ENCODE data around the gene LHFPL2.

Gene LHFPL2

GRCh38 chr5:78613756-78614155 is 34.8 kb downstream of the LHFPL2 start:
- no peak for DNase-seq

DNA sequence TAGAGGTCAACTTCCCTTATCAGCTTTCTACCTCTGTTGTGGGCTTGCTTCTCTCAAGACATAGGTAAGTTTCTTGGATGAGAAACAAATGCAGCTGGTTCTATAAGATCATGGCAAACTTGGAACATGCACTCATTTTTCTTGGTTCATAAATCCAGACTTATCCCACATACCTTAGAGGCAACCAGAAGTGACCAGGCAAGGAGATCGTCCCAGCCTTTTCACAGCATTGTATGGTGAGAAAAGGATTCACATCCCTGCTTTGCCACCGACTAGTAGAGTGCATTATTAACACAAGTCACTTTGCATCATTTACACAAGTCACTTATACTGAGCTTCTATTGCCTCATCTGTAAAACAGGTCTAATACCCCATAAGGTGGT is 35.4 kb downstream of the LHFPL2 start:
- no peak for DNase-seq

GRCh38 chr5:78612227-78613150 is 36.1 kb downstream of the LHFPL2 start:
- DNase-seq = no peak

GRCh38 chr5:78611126-78611605 is 37.4 kb downstream of the LHFPL2 start:
- DNase-seq = no peak

DNA sequence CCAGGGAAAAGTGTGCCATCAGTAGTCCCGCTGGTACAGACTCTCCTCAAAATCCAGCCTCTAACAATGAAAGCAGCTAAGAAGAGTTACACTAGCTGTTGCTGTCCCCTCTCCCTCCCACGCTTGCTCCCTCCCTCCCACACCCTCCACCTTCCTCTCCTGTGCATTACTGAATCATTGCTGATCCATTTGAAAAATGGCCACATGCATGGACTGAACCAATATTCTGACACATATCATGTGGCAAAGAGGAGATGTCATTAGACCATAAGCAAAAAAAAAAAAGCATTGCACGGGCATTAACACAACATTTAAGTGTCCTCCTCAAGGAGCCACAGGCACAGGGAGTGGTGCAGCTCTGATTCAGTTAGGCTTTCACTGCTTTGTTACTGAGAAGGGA is 37.9 kb downstream of the LHFPL2 start:
- DNase-seq = no peak

DNA sequence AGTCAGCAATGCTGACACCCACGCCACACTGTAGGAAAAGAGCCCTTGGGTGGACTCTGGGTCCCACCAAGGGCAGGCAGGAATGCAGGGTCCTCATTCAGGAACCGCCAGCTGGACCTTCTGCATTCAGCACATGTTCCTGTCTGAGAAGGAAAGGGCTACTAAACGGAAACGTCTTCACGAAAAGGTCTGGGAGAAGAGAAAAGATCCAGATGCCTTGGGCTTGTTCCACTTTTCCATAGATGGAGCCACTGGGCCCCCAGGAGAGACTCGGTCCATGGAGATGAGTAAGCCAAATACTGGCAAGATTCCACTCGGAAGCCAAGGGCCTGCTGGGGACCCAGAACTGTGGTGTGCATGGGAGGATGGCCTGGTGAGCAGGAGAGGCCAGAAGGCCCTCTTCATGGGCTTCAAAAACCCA is 38.4 kb downstream of the LHFPL2 start:
- no peak for DNase-seq

DNA sequence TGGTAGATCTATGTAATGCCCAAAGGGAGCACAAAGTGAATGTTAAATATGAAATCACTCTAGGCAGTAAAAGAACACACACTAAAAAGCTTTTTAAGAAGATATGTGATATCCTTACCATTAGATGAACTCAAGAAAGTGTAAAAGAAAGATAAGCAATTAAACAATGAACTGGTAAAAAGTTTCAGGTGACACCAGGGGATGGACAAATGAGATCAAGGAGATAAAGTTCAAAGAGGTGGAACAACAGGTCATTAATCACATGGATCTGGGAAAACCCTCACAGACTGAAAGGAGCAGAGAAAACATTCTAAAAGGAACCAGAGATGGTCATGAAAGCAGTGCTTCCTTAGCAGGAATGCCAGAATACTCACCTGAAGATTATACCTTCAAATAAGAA is 40.7 kb downstream of the LHFPL2 start:
- DNase-seq = no peak

GRCh38 chr5:78606241-78606640 is 42.3 kb downstream of the LHFPL2 start:
- DNase-seq = no peak

DNA sequence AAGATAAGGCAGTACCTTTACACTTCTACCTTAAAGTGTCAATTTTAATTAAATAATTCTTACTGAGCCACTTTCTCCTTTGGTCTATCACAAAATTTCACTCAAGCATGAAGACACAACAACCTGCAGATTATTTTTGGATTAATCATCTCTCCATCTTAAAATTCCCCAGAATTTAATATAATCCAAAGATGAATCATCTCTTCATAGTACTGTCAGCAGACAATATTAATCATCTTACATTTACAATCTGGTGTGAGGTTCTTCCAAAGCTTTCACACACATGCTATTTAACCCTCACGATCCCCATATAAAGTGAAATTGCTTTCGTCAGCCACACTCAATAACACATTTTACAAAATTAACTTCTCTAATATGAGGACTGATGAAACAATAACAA is 43.0 kb downstream of the LHFPL2 start:
- DNase-seq = no peak

DNA sequence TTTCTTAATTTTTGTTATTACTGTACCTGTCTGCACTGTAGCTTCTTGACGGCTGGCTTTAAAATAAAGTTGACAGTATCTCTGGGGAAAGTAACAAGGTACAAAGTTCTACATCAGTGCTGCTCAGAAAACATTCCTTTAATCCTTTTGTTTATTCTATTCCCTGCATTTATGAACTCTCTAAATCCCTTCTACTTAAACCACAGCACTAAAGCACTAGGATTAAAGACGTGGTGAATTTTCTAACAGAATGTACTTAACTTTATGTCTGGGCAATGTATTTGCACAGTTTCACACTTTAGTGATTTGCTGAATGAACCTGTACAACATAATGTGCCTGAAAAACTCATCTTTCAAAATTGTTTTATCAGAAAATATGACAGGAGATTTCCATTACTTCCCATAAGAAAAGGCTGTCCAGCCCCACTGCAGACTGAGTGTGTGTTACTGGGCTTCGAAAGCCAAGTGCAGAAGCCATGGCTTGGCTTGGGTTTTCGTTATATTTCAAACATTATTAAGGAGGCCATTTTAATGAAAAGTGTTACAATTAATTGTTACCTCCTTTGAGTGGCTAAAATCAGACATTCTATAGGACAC is 43.8 kb downstream of the LHFPL2 start:
- DNase-seq = no peak

GRCh38 chr5:78603636-78604175 is 44.9 kb downstream of the LHFPL2 start:
- DNase-seq = no peak

GRCh38 chr5:78602400-78602799 is 46.2 kb downstream of the LHFPL2 start:
- DNase-seq = no peak

- DNase-seq = no peak
Measured at GRCh38 chr5:78601559-78602314, 46.8 kb downstream of the LHFPL2 start.

- no peak for DNase-seq
Measured at GRCh38 chr5:78600687-78601414, 47.7 kb downstream of the LHFPL2 start.

- no peak for DNase-seq
Measured at GRCh38 chr5:78598973-78599372, 49.6 kb downstream of the LHFPL2 start.

- DNase-seq = no peak
Measured at GRCh38 chr5:78597974-78598371, 50.6 kb downstream of the LHFPL2 start.

- DNase-seq = no peak
Measured at GRCh38 chr5:78597068-78597973, 51.3 kb downstream of the LHFPL2 start.

GRCh38 chr5:78595458-78595921 is 53.1 kb downstream of the LHFPL2 start:
- DNase-seq = no peak

- no peak for DNase-seq
Measured at GRCh38 chr5:78594610-78595457, 53.7 kb downstream of the LHFPL2 start.

DNA sequence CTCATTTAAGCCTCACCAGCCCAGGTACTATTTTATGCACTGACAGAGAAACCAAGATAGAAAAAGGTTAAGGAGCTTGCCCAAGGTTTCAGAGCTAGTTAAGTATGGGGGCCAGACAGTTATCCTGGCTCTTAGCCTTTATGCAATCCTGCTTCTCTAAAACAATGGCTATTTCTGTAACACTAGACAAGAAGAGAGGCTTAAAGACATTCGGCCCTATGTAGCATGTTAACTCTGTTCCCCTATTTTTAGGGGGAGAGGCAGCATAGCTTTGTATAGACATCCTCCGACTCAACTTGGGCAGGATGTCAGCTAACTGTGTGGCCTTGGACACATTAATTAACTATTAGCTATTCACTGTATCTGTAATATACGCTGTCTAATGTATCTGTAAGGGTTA is 54.6 kb downstream of the LHFPL2 start:
- no peak for DNase-seq
